Fibroblast of lung (primary cell): ENCODE data around the gene ARL4A. TPM values are rescaled to one million over a fixed set of nuclear protein-coding genes. Genes with fewer than 3 reads are reported as not detected.

Source experiments
- DNase-seq, 2 donors: peaks; one replicate each; pipeline versions ENCODE4 v3.0.0 to v3.0.0-alpha.2; 2010; ENCODE audit warnings: low read depth in 2 of 2
- H2AFZ ChIP-seq: 2 replicates; pipeline ENCODE4 v1.5.1; 2012; ENCODE audit warnings: low read length, control low read depth, inconsistent platforms
- H3K27ac ChIP-seq: 2 replicates; pipeline ENCODE4 v1.5.1; 2011; ENCODE audit warnings: low read length, control low read depth; ENCODE audit not compliant: insufficient read depth
- H3K27me3 ChIP-seq: 2 replicates; pipeline ENCODE4 v1.5.1; 2011; ENCODE audit warnings: mild to moderate bottlenecking, low read length; ENCODE audit not compliant: control insufficient read depth, insufficient read depth
- H3K36me3 ChIP-seq: 2 replicates; pipeline ENCODE4 v1.5.1; 2011; ENCODE audit warnings: low read length; ENCODE audit not compliant: control insufficient read depth, insufficient read depth
- H3K4me1 ChIP-seq: 2 replicates; pipeline ENCODE4 v1.5.1; 2011; ENCODE audit warnings: low read length; ENCODE audit not compliant: control insufficient read depth, insufficient read depth; ENCODE audit errors: extremely low read depth
- H3K4me2 ChIP-seq: 2 replicates; pipeline ENCODE4 v1.5.1; 2011; ENCODE audit warnings: low read length, control low read depth; ENCODE audit not compliant: insufficient read depth; ENCODE audit errors: extremely low read depth
- H3K4me3 ChIP-seq, 4 experiments: fragments of 200-600 bp in 1 of 4; sonication (generic) in 1 of 4; replicated peaks in 1 of 4; 2 replicates each; pipeline ENCODE4 v1.5.1; 2011 to 2016; ENCODE audit warnings: low read length in 4 of 4, low read depth in 3 of 4, mild to moderate bottlenecking in 3 of 4, control low read depth in 2 of 4, inconsistent platforms in 1 of 4, mixed read lengths in 1 of 4; ENCODE audit not compliant: insufficient read depth in 1 of 4; ENCODE audit errors: control extremely low read depth in 1 of 4
- H3K79me2 ChIP-seq: 2 replicates; pipeline ENCODE4 v1.5.1; 2012; ENCODE audit warnings: mild to moderate bottlenecking, low read length, inconsistent platforms; ENCODE audit not compliant: control insufficient read depth, insufficient read depth
- H3K9ac ChIP-seq: 2 replicates; pipeline ENCODE4 v1.5.1; 2011; ENCODE audit warnings: mild to moderate bottlenecking, low read length, control low read depth; ENCODE audit not compliant: insufficient read depth
- H3K9me3 ChIP-seq: 2 replicates; pipeline ENCODE4 v1.5.1; 2012; ENCODE audit warnings: low read depth, low read length; ENCODE audit not compliant: control insufficient read depth, insufficient read depth
- H4K20me1 ChIP-seq: 2 replicates; pipeline ENCODE4 v1.5.1; 2011; ENCODE audit warnings: low read length; ENCODE audit not compliant: control insufficient read depth, insufficient read depth; ENCODE audit errors: extremely low read depth
- CTCF ChIP-seq, 2 donors: IDR thresholded peaks in 1 of 2; conservative IDR thresholded peaks in 1 of 2; 1 replicate in 1 of 2; 2 replicates in 1 of 2; pipeline ENCODE4 v1.5.1; 2011 to 2012; ENCODE audit warnings: low read length in 2 of 2, control low read depth in 1 of 2, inconsistent platforms in 1 of 2, low read depth in 1 of 2, mild to moderate bottlenecking in 1 of 2
- EZH2 ChIP-seq: IDR thresholded peaks from 2 replicates; pipeline ENCODE4 v1.5.1; 2012; ENCODE audit warnings: low read length, control low read depth, mild to moderate bottlenecking; ENCODE audit errors: missing control alignments
- polyA plus RNA-seq, 2 donors: library from polyadenylated mRNA; depleted of rRNA in 1 of 2; stranded (reverse) in 1 of 2; unstranded in 1 of 2; fragments of >200 nt; gene quantifications; 2 replicates each; pipeline ENCODE4 v1.2.1, GENCODE V29; 2011 to 2012; ENCODE audit warnings: missing spikeins in 1 of 2
- total RNA-seq: library from RNA; depleted of rRNA; stranded (reverse); fragments of >200 nt; gene quantifications from 2 replicates; pipeline ENCODE4 v1.2.1, GENCODE V29; 2014

ARL4A gene
- total and polyA plus RNA-seq, 2 donors (not counting 1 experiment from before 2014, with no cell fraction given), result 11.4 to 37.0 TPM

GRCh38 chr7:12731775-12732174, 44.3 kb downstream of the ARL4A start:
- Histone ChIP-seq H3K4me3 (no peak overlapping the region), H3K9me3 (no peaks in the 10 kb centered on the region), H3K27ac (no peak overlapping the region), H3K79me2 (no peaks in the 10 kb centered on the region), H3K36me3 (no peaks in the 10 kb centered on the region), H3K4me2 (no peak overlapping the region), H3K27me3 (no peaks in the 10 kb centered on the region), H3K9ac (no peak overlapping the region), H2AFZ (no peak overlapping the region), H4K20me1 (no peaks in the 10 kb centered on the region), H3K4me1 (no peaks in the 10 kb centered on the region)
- TF ChIP-seq EZH2 (no peak), CTCF (conservative IDR thresholded peaks at IDR 0.05 in 1 of 2, IDR thresholded peaks at IDR 0.05 in 1 of 2; ENCODE audit: low read depth in 1 of 2, low read length in 2 of 2) (no peak)
- peak in 1 of 2 donors; percentile 24 for DNase-seq

- no peaks in the 10 kb centered on the region for H3K36me3 ChIP-seq
- H3K27me3 ChIP-seq, result no peaks in the 10 kb centered on the region
- no peaks in the 10 kb centered on the region for H3K79me2 ChIP-seq
- DNase-seq, result no peak
- H3K9ac ChIP-seq, result no peak overlapping the region
- no peak overlapping the region for H3K4me2 ChIP-seq
- TF ChIP-seq EZH2 (no peak), CTCF (conservative IDR thresholded peaks at IDR 0.05 in 1 of 2, IDR thresholded peaks at IDR 0.05 in 1 of 2; ENCODE audit: low read depth in 1 of 2, low read length in 2 of 2) (no peak)
- no peaks in the 10 kb centered on the region for H4K20me1 ChIP-seq
- H3K27ac ChIP-seq, result no peak overlapping the region
- no peak overlapping the region for H3K4me3 ChIP-seq
- H3K9me3 ChIP-seq, result no peaks in the 10 kb centered on the region
- H2AFZ ChIP-seq, result no peak overlapping the region
- H3K4me1 ChIP-seq, result no peaks in the 10 kb centered on the region
These were observed 45.0 kb downstream of the ARL4A start for GRCh38 chr7:12732428-12732827.

DNA sequence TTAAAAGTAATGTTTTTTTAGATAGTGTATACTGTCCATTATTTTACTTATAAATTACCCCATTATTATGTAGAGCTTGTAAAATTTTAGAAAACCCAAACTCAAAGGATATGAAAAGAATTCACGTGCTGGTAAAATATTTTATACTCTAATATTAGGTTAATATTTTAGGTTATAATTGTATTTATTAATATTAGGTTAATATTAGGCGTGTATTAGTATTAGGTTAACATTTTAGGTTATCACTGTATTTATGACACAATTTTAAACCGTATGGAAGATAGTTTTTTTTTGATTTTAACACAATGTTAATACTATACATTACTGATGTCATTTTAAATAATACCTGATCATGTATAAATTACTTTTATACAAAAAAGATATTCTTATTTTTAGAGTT, 48.5 kb downstream of the ARL4A start:
- H3K9me3 ChIP-seq, result no peaks in the 10 kb centered on the region
- no peak for TF ChIP-seq EZH2
- no peak for TF ChIP-seq CTCF (conservative IDR thresholded peaks at IDR 0.05 in 1 of 2, IDR thresholded peaks at IDR 0.05 in 1 of 2; ENCODE audit: low read depth in 1 of 2, low read length in 2 of 2)
- no peak for DNase-seq

More for the DNA sequence above, 48.5 kb downstream of the ARL4A start:
- H3K4me2 ChIP-seq, result no peak overlapping the region
- H2AFZ ChIP-seq, result no peak overlapping the region
- no peaks in the 10 kb centered on the region for H3K79me2 ChIP-seq
- H4K20me1 ChIP-seq, result no peaks in the 10 kb centered on the region
- no peaks in the 10 kb centered on the region for H3K4me1 ChIP-seq
- no peak overlapping the region for H3K27ac ChIP-seq
- H3K27me3 ChIP-seq, result no peaks in the 10 kb centered on the region
- no peak overlapping the region for H3K9ac ChIP-seq
- no peaks in the 10 kb centered on the region for H3K36me3 ChIP-seq
- no peak overlapping the region for H3K4me3 ChIP-seq
